ENCODE measurements around the gene WNT7A. TPM values are rescaled to one million over a fixed set of nuclear protein-coding genes. Genes with fewer than 3 reads are reported as not detected.

The WNT7A gene
- polyA plus RNA-seq, 1 of the 3 experiments (the other 2 are of a cell fraction), result not detected

DNA sequence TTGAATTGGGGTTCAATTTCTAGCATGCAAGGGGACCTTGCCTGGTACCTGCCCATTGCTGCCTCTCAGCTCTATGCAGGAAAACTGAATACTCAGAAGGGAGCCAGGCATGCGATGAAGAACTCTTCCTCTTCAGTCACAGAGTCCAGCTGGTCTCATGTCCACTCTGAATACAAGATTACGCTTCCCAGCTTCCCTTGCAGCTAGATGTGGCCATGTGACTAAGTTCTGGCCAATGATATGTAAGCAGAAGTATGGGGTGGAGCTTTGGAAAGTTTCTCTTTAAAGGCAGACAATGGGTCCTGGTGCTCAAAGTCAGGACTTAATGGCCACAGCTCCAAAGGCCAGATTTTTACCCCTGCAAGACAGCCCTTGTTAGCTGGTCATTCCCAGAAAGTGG lies 9.0 kb downstream of the WNT7A start:
- Histone ChIP-seq H3K36me3 (replicated peaks in 1 of 2; ENCODE audit: control insufficient read depth in 1 of 2, insufficient read depth in 2 of 2, low read length in 1 of 2) (no peaks in the 10 kb centered on the region), H3K4me2 (no peak overlapping the region), H3K9ac (no peak overlapping the region), H3K27ac (ENCODE audit: low read depth in 2 of 2, low read length in 1 of 2) (no peak overlapping the region), H3K9me2 (no peaks in the 10 kb centered on the region), H2AFZ (ENCODE audit: low read depth) (no peak overlapping the region), H3K4me1 (ENCODE audit: control insufficient read depth in 1 of 2, insufficient read depth in 2 of 2, low read depth in 1 of 2, low read length in 1 of 2) (peaks cover 0 to 4% of the 10 kb centered on the region in 2 experiments; a peak in 1 of 4 replicates), H3K4me3 (ENCODE audit: low read depth in 2 of 2, low read length in 1 of 2) (no peak overlapping the region), H3K9me3 (no peaks in the 10 kb centered on the region), H3K27me3 (ENCODE audit: insufficient read depth) (no peaks in the 10 kb centered on the region), H3F3A (replicated peaks; ENCODE audit: insufficient read depth) (no peaks in the 10 kb centered on the region), H3K79me2 (ENCODE audit: insufficient read depth) (no peaks in the 10 kb centered on the region), H4K20me1 (ENCODE audit: insufficient read depth) (no peaks in the 10 kb centered on the region)
- 24% methylated on average over 2 of the region's 2 CpGs for WGBS (ENCODE audit: low lambda C conversion rate)
- TF ChIP-seq JUND (IDR thresholded peaks at IDR 0.05), result no peak
- no peak for TF ChIP-seq EZH2phosphoT487 (IDR thresholded peaks at IDR 0.05; ENCODE audit: borderline replicate concordance, low read depth)
- TF ChIP-seq, protein P1, sequence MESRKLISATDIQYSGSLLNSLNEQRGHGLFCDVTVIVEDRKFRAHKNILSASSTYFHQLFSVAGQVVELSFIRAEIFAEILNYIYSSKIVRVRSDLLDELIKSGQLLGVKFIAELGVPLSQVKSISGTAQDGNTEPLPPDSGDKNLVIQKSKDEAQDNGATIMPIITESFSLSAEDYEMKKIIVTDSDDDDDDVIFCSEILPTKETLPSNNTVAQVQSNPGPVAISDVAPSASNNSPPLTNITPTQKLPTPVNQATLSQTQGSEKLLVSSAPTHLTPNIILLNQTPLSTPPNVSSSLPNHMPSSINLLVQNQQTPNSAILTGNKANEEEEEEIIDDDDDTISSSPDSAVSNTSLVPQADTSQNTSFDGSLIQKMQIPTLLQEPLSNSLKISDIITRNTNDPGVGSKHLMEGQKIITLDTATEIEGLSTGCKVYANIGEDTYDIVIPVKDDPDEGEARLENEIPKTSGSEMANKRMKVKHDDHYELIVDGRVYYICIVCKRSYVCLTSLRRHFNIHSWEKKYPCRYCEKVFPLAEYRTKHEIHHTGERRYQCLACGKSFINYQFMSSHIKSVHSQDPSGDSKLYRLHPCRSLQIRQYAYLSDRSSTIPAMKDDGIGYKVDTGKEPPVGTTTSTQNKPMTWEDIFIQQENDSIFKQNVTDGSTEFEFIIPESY (IDR thresholded peaks at IDR 0.05; ENCODE audit: borderline replicate concordance, low read depth), result no peak
- TF ChIP-seq YY1 (IDR thresholded peaks at IDR 0.05; ENCODE audit: low read depth), result no peak
- TF ChIP-seq, protein P2, sequence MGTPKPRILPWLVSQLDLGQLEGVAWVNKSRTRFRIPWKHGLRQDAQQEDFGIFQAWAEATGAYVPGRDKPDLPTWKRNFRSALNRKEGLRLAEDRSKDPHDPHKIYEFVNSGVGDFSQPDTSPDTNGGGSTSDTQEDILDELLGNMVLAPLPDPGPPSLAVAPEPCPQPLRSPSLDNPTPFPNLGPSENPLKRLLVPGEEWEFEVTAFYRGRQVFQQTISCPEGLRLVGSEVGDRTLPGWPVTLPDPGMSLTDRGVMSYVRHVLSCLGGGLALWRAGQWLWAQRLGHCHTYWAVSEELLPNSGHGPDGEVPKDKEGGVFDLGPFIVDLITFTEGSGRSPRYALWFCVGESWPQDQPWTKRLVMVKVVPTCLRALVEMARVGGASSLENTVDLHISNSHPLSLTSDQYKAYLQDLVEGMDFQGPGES (IDR thresholded peaks at IDR 0.05; ENCODE audit: low read depth, low read length), result no peak
- TF ChIP-seq, protein P3, sequence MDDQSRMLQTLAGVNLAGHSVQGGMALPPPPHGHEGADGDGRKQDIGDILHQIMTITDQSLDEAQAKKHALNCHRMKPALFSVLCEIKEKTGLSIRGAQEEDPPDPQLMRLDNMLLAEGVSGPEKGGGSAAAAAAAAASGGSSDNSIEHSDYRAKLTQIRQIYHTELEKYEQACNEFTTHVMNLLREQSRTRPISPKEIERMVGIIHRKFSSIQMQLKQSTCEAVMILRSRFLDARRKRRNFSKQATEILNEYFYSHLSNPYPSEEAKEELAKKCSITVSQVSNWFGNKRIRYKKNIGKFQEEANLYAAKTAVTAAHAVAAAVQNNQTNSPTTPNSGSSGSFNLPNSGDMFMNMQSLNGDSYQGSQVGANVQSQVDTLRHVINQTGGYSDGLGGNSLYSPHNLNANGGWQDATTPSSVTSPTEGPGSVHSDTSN (IDR thresholded peaks at IDR 0.05), result no peak
- no peak for TF ChIP-seq NFIC (IDR thresholded peaks at IDR 0.05; ENCODE audit: borderline replicate concordance)
- no peak for TF ChIP-seq ELF1 (IDR thresholded peaks at IDR 0.05)
- TF ChIP-seq RFX5 (IDR thresholded peaks at IDR 0.05; ENCODE audit: low read length), result no peak
- TF ChIP-seq FOSL2 (IDR thresholded peaks at IDR 0.05; ENCODE audit: borderline replicate concordance, low read depth), result no peak
- no peak for TF ChIP-seq GABPA (IDR thresholded peaks at IDR 0.05; ENCODE audit: low read depth)
- TF ChIP-seq POLR2AphosphoS5 (IDR thresholded peaks at IDR 0.05; ENCODE audit: low read depth, low read length), result no peak
- POLR2A ChIA-PET, result no interaction called here
- CTCF ChIA-PET, result interaction anchor here (0.6 to 3.1 kb wide), 7 partner anchors 10 to 223 kb away, joined by 3 to 28 read pairs (median 3); partner anchors contain the start of gene WNT7A
- DNase-seq, result no peak

DNA sequence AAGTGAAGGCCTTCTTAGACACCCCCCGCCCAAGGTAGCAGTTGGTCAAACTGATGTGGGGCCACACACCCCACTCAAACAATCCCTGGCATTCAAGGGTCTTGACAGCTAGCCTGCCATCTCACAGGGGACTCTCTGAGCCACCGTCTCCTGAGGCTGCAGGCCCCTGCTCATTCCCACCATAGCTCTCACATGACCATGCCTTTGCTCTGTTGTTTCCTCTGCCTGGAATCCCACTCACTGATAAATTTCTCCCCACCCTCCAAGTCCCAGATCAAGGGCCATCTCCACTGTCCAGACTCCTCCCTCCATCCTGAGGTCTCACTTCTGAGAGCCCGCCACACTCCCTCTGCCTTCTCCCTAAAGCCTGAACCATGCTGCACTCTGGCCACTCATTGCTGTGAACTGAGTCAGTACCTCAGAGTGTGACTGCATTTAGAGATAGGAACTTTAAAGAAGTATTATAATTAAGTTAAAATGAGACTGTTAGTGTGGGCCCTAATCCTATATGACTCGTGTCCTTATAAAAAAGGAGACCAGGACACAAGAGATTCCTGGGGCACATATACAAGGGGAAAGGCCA lies 10.0 kb downstream of the WNT7A start:
- H3K79me2 ChIP-seq (ENCODE audit: insufficient read depth), result no peaks in the 10 kb centered on the region
- POLR2A ChIA-PET, result no interaction called here
- no peak overlapping the region for H3K4me3 ChIP-seq (ENCODE audit: low read depth in 2 of 2, low read length in 1 of 2)
- H3K27me3 ChIP-seq (ENCODE audit: insufficient read depth), result no peaks in the 10 kb centered on the region
- H2AFZ ChIP-seq (ENCODE audit: low read depth), result no peak overlapping the region
- H4K20me1 ChIP-seq (ENCODE audit: insufficient read depth), result no peaks in the 10 kb centered on the region
- H3K9ac ChIP-seq, result no peak overlapping the region
- H3K4me2 ChIP-seq, result no peak overlapping the region
- H3K9me2 ChIP-seq, result no peaks in the 10 kb centered on the region
- CTCF ChIA-PET, result interaction anchor here (1.1 to 3.1 kb wide), 4 partner anchors 11 to 212 kb away, joined by 3 to 28 read pairs (median 4); partner anchors contain the start of gene WNT7A
- no peaks in the 10 kb centered on the region for H3K36me3 ChIP-seq (replicated peaks in 1 of 2; ENCODE audit: control insufficient read depth in 1 of 2, insufficient read depth in 2 of 2, low read length in 1 of 2)
- WGBS (ENCODE audit: low lambda C conversion rate), result 37% methylated on average over 4 of the region's 4 CpGs
- H3K4me1 ChIP-seq (ENCODE audit: control insufficient read depth in 1 of 2, insufficient read depth in 2 of 2, low read depth in 1 of 2, low read length in 1 of 2), result peaks cover 0 to 5% of the 10 kb centered on the region in 2 experiments; a peak in 1 of 4 replicates
- H3K9me3 ChIP-seq, result no peaks in the 10 kb centered on the region
- no peak overlapping the region for H3K27ac ChIP-seq (ENCODE audit: low read depth in 2 of 2, low read length in 1 of 2)
- no peaks in the 10 kb centered on the region for H3F3A ChIP-seq (replicated peaks; ENCODE audit: insufficient read depth)
- DNase-seq, result no peak
- TF ChIP-seq TCF12 (IDR thresholded peaks at IDR 0.05) (no peak), FOXM1 (IDR thresholded peaks at IDR 0.05; ENCODE audit: low read depth) (no peak), RAD21 (IDR thresholded peaks at IDR 0.05; ENCODE audit: low read length) (no peak), CHD2 (IDR thresholded peaks at IDR 0.05; ENCODE audit: low read length, partially characterized antibody) (no peak), SMC3 (IDR thresholded peaks at IDR 0.05; ENCODE audit: low read depth, low read length) (no peak), TEAD4 (IDR thresholded peaks at IDR 0.05; ENCODE audit: borderline replicate concordance, insufficient read depth) (no peak)
- TF ChIP-seq, protein P4, sequence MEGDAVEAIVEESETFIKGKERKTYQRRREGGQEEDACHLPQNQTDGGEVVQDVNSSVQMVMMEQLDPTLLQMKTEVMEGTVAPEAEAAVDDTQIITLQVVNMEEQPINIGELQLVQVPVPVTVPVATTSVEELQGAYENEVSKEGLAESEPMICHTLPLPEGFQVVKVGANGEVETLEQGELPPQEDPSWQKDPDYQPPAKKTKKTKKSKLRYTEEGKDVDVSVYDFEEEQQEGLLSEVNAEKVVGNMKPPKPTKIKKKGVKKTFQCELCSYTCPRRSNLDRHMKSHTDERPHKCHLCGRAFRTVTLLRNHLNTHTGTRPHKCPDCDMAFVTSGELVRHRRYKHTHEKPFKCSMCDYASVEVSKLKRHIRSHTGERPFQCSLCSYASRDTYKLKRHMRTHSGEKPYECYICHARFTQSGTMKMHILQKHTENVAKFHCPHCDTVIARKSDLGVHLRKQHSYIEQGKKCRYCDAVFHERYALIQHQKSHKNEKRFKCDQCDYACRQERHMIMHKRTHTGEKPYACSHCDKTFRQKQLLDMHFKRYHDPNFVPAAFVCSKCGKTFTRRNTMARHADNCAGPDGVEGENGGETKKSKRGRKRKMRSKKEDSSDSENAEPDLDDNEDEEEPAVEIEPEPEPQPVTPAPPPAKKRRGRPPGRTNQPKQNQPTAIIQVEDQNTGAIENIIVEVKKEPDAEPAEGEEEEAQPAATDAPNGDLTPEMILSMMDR (IDR thresholded peaks at IDR 0.05), result no peak
- TF ChIP-seq, protein P1 (IDR thresholded peaks at IDR 0.05; ENCODE audit: borderline replicate concordance, low read depth), result no peak
- TF ChIP-seq, protein P5, sequence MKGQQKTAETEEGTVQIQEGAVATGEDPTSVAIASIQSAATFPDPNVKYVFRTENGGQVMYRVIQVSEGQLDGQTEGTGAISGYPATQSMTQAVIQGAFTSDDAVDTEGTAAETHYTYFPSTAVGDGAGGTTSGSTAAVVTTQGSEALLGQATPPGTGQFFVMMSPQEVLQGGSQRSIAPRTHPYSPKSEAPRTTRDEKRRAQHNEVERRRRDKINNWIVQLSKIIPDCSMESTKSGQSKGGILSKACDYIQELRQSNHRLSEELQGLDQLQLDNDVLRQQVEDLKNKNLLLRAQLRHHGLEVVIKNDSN (IDR thresholded peaks at IDR 0.05; ENCODE audit: borderline replicate concordance, low read depth), result no peak

Data from SK-N-SH (cell line).